Cardiac ventricle fibroblast (primary cell): ENCODE results near the gene SYNDIG1L. TPM values are rescaled to one million over a fixed set of nuclear protein-coding genes. Genes with fewer than 3 reads are reported as not detected.

ENCODE experiments used
- total RNA-seq: library from RNA; depleted of rRNA; stranded (reverse); fragments of >200 nt; gene quantifications from 2 replicates; pipeline ENCODE4 v1.2.3, GENCODE V29; 2015

The SYNDIG1L gene
- not detected in 2 replicates for total RNA-seq

GRCh38 chr14:74426202-74426582 lies at the start of gene SYNDIG1L:
Gene SYNDIG1L, minus strand, starts transcription at chr14:74426210. Its CDS starts 16,466 bp downstream, at chr14:74409744.

Other genes starting within 250 kb of the SYNDIG1L start
- not detected in 2 replicates for gene VSX2, start 186.8 kb downstream of the SYNDIG1L start, total RNA-seq
- 18.8 and 24.9 TPM in 2 replicates for gene ABCD4, start 123.3 kb downstream of the SYNDIG1L start, total RNA-seq
- gene VRTN, start 77.7 kb downstream of the SYNDIG1L start, total RNA-seq: not detected in 2 replicates
- gene NPC2, start 67.1 kb upstream of the SYNDIG1L start, total RNA-seq: 713 and 752 TPM in 2 replicates
- gene ISCA2, start 67.6 kb upstream of the SYNDIG1L start, total RNA-seq: 9.1 and 14.7 TPM in 2 replicates
- 123 and 130 TPM in 2 replicates for gene LTBP2, start 186.0 kb upstream of the SYNDIG1L start, total RNA-seq